ENCODE results near the gene CORO6. TPM values are rescaled to one million over a fixed set of nuclear protein-coding genes. Genes with fewer than 3 reads are reported as not detected.

Gene CORO6
- total and polyA plus RNA-seq, 4 donors, result 0.23 to 3.0 (median 0.59) TPM

GRCh38 chr17:29586676-29587469 is 35.8 kb downstream of the CORO6 start:
- Histone ChIP-seq H3K4me3 (ENCODE audit: low read depth in 1 of 3, low read length in 3 of 3) (no peak overlapping the region), H3K27me3 (ENCODE audit: control insufficient read depth in 4 of 4, insufficient read depth in 4 of 4, low read length in 3 of 4) (no peaks in the 10 kb centered on the region), H3K9ac (ENCODE audit: low read depth in 1 of 2, low read length in 2 of 2) (no peak overlapping the region), H3K4me1 (ENCODE audit: control insufficient read depth in 4 of 4, insufficient read depth in 4 of 4, low read length in 3 of 4) (peaks cover 4 to 41% (median 31%) of the 10 kb centered on the region in 4 donors), H3K9me3 (ENCODE audit: control insufficient read depth in 4 of 4, low read length in 3 of 4) (no peaks in the 10 kb centered on the region), H3K36me3 (ENCODE audit: control insufficient read depth in 4 of 4, insufficient read depth in 3 of 4, low read depth in 1 of 4, low read length in 3 of 4) (peaks cover 0 to 2% (median 0%) of the 10 kb centered on the region in 4 donors), H3K27ac (ENCODE audit: low read depth in 1 of 2, low read length in 2 of 2) (no peak overlapping the region)
- TF ChIP-seq TAF1 (conservative IDR thresholded peaks at IDR 0.05), result no peak
- no peak for TF ChIP-seq RAD21 (IDR thresholded peaks at IDR 0.05)
- no peak for TF ChIP-seq ATF3 (IDR thresholded peaks at IDR 0.05)
- TF ChIP-seq FOXA1 (IDR thresholded peaks at IDR 0.05), result no peak
- TF ChIP-seq SP1 (IDR thresholded peaks at IDR 0.05), result no peak
- no peak for TF ChIP-seq EGR1 (IDR thresholded peaks at IDR 0.05; ENCODE audit: low read depth in 2 of 2)
- no peak for TF ChIP-seq HNF4A (conservative IDR thresholded peaks at IDR 0.05)
- no peak for TF ChIP-seq GABPA (IDR thresholded peaks at IDR 0.05 in 1 of 2, conservative IDR thresholded peaks at IDR 0.05 in 1 of 2)
- no peak for TF ChIP-seq FOXA2 (IDR thresholded peaks at IDR 0.05)
- TF ChIP-seq HNF4G (IDR thresholded peaks at IDR 0.05), result no peak
- TF ChIP-seq NR2F2 (IDR thresholded peaks at IDR 0.05), result no peak
- TF ChIP-seq ZBTB33 (IDR thresholded peaks at IDR 0.05), result no peak
- no peak for TF ChIP-seq REST (IDR thresholded peaks at IDR 0.05)
- TF ChIP-seq YY1 (IDR thresholded peaks at IDR 0.05), result no peak
- no peak for TF ChIP-seq MAX (IDR thresholded peaks at IDR 0.05)
- no peak for TF ChIP-seq RXRA (IDR thresholded peaks at IDR 0.05)
- no peak for DNase-seq (ENCODE audit: low spot score)
- whole genome bisulfite sequencing, result 88% methylated on average over 9 of the region's 9 CpGs

GRCh38 chr17:29585080-29585751 is 37.5 kb downstream of the CORO6 start:
- 79% methylated on average over 8 of the region's 8 CpGs for WGBS
- Histone ChIP-seq H3K9ac (ENCODE audit: low read depth in 1 of 2, low read length in 2 of 2) (no peak overlapping the region), H3K36me3 (ENCODE audit: control insufficient read depth in 4 of 4, insufficient read depth in 3 of 4, low read depth in 1 of 4, low read length in 3 of 4) (peaks cover 0 to 4% (median 1%) of the 10 kb centered on the region in 4 donors), H3K4me1 (ENCODE audit: control insufficient read depth in 4 of 4, insufficient read depth in 4 of 4, low read length in 3 of 4) (peaks cover 1 to 25% (median 18%) of the 10 kb centered on the region in 4 donors), H3K27ac (ENCODE audit: low read depth in 1 of 2, low read length in 2 of 2) (no peak overlapping the region), H3K9me3 (ENCODE audit: control insufficient read depth in 4 of 4, low read length in 3 of 4) (no peaks in the 10 kb centered on the region), H3K27me3 (ENCODE audit: control insufficient read depth in 4 of 4, insufficient read depth in 4 of 4, low read length in 3 of 4) (no peaks in the 10 kb centered on the region), H3K4me3 (ENCODE audit: low read depth in 1 of 3, low read length in 3 of 3) (no peak overlapping the region)
- TF ChIP-seq NR2F2 (IDR thresholded peaks at IDR 0.05) (no peak), ATF3 (IDR thresholded peaks at IDR 0.05) (no peak), HNF4A (conservative IDR thresholded peaks at IDR 0.05) (no peak), REST (IDR thresholded peaks at IDR 0.05) (no peak), CTCF (IDR thresholded peaks at IDR 0.05; ENCODE audit: low read depth, low read length, missing input control) (no peak)
- no peak for DNase-seq (ENCODE audit: low spot score)
